GM21390 (cell line): ENCODE measurements around the gene VSIG10L.

Experiments used
- ATAC-seq: cut with Tn5 transposase; IDR thresholded peaks from one replicate; pipeline ENCODE4 v1.9.1; 2021; ENCODE audit not compliant: unreplicated experiment

VSIG10L gene

DNA sequence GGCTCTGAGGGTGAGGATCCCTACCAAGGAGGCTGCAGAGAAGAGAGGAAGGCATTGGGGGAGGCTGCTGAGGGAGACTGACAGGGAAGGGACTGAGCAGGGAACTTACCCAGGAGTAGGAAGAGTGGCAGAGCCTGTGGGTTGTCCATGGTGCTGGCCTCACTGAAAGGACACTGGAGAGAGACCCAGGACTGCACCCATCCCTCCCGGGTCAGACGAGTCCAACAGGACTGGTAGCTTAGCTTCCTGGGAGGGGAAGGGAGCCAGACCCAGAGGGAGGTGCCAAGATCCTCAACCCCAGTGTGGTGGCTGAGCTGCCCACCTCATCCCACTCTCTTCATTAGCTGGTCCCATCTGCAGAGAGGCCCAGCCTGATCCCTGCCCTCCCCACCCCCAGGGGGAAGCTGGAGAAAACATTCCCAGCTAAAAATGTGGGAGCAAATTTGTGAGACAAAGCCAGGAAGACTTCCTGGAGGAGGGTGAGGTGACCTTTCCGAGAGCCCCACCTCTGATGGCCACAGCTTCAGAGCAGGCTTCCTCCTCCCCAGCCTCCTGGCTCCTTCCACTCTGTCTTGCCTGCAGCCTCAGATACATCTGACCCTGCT is at the start of gene VSIG10L:
Gene VSIG10L (minus strand): TSS at position 164 of the 605 bp plus-strand sequence. CDS start 15 bp downstream, at position 149.
- no peak for ATAC-seq

DNA sequence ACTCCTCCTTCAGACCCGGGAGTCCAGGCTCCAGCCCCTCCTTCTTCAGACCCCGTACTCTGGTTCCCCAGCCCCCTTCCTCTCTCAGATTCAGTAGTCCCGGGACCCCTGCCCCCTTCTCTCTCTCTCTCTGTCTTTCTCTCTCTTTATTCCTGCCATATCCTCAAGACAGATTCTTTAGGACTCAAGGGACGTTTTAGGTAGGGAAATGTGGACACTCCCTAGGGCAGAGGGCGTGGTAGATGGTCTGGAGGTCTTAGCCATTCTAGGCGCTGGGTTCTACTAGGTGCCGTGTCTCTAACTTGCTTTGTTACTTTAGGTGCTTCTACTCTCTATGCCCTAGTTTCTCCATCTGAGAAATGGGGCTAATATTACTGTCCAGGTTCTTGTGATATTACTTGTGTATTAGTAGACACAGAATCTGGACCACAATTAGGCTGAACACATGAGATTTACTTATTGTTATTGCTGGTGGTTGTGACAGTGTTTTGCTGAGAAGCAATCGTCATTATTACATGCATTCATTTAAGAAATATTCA is 49.2 kb upstream of the VSIG10L start:
- ATAC-seq = no peak

- ATAC-seq = no peak
Measured at GRCh38 chr19:51389143-51389542, 47.2 kb upstream of the VSIG10L start.

DNA sequence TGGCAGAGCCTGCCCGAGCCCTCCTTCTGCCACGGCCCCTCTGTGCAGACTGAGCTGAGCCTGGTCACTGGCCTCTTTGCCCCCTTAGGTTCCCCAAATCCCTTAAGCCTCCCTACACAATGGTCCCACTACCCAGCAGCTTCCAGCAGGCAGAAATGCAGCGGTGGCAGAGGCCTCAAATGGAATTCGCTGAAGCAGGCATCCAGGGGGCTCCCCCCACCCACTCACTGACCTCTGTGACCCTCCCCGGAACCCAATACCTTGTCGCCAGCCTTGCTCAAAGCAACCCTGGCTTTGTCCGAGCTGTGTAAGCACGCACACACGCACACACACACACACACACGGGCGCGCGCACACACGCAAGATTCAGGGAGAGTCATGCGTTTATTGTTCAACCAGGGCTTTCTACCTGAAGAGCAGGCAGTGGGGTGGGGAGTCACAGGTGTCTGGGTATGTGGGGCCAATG is 46.0 kb upstream of the VSIG10L start, which contains the start of gene LIM2:
Gene LIM2 (minus strand): TSS at position 51 of the 466 bp plus-strand sequence. CDS start 531 bp downstream, outside the sequence.
- no peak for ATAC-seq

GRCh38 chr19:51386882-51387520 is 45.1 kb upstream of the VSIG10L start:
- ATAC-seq = no peak

GRCh38 chr19:51382004-51382403 is 40.1 kb upstream of the VSIG10L start:
- no peak for ATAC-seq

DNA sequence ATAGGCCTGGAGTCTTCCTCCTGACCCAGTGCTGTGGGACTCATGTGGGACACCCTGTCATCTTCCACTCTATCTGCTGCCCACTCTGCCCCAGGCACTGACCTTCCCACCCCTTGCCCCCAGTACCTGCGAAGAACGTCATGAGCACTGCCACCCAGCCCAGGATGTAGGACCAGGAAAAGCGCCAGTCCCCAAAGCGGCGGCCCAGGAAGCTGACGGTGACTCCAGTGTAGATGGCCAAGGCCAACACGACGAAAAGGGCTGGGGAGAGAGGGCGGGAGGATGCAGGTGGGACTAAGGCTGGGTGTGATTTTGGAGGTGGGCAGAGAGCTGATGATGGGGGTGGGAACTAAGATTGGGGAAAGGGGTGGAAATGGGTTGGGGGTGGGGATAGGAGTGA is 38.4 kb upstream of the VSIG10L start:
- no peak for ATAC-seq

GRCh38 chr19:51377422-51377821 is 35.5 kb upstream of the VSIG10L start:
- no peak for ATAC-seq

GRCh38 chr19:51375504-51376221 is 33.7 kb upstream of the VSIG10L start:
- ATAC-seq = no peak

- no peak for ATAC-seq
Measured at GRCh38 chr19:51372649-51373504, 30.9 kb upstream of the VSIG10L start, which contains the start of gene NKG7. TSS of gene NKG7 (minus strand) at chr19:51372654. CDS start at chr19:51372535, 119 bp downstream.

- ATAC-seq = no peak
Measured at GRCh38 chr19:51372021-51372648, 30.2 kb upstream of the VSIG10L start.

GRCh38 chr19:51371186-51371690 is 29.3 kb upstream of the VSIG10L start:
- ATAC-seq = no peak

GRCh38 chr19:51370230-51370629 is 28.3 kb upstream of the VSIG10L start:
- ATAC-seq = no peak

GRCh38 chr19:51368366-51369282 is 26.7 kb upstream of the VSIG10L start, which contains the start of gene CLDND2:
TSS of gene CLDND2 (minus strand) at chr19:51369003. CDS start at chr19:51368577, 426 bp downstream.
- no peak for ATAC-seq

DNA sequence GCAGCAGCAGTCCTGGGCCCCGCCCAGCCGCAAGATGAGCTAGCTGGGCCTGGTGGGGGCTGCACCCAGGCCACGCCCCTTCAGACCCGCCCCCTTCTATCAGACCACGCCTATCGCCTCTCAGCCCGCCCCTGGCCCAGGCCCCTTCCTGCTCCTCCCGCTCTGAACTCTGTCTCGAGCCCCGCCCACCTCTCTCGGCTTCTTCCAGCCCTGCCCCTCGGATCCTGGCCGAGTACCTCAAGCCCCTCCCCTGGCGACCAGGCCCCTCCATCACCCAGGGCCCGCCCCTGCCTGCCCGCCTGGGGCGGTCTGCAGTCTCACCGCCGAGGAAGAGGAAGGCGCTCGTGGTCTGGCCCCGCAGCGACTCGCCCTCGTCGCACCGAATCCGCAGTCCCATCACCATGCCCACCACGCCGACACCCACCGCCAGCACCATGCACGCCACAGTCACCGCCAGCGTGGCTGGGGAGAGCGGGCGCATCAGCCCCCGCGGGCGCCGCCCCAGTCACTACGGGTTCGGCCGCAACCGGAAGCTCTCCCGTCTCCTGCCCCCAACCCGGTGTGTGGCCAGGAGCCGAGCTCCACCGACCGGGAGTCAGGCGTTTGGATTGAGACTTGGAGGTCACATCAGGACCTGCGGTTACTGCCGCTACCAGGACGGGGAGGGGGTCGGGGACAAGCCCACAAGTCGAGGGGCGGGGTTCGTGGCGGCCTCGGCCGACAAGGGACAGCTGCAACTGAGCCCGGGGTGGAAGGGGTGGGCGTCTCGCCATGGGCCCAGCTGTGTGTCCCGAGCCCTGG is 25.8 kb upstream of the VSIG10L start:
- ATAC-seq = peak; percentile 72

DNA sequence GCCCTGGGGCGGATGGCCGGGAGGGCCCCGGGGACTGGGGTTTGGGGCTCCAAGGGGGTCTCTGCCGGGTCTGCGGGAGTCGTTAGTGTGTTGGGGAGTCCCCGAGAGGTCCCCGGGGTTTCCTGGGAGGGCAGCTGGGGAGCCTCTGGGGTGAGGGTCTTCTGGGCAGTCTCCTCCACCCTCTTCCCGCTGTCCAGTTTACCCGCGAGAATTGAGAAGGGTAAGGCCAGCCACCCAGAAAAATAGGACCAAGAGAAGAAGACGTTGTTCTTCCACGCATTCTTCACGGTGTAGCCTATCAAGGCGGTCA is 25.3 kb upstream of the VSIG10L start:
- peak; percentile 6 for ATAC-seq

- peak; percentile 41 for ATAC-seq
Measured at GRCh38 chr19:51366389-51367254, 24.7 kb upstream of the VSIG10L start.
